Spleen (tissue), 11 donors: Measurements from ENCODE around the gene INTS12. TPM values are rescaled to one million over a fixed set of nuclear protein-coding genes. Genes with fewer than 3 reads are reported as not detected.
"Not testable (repeated sequence)": the region's sequence is repeated elsewhere in the genome, so short reads cannot be mapped to it uniquely, and the experiment has no call there.

Source experiments
- DNase-seq: peaks from one replicate; pipeline ENCODE4 v3.0.0-alpha.2; 2020
- H3K27ac ChIP-seq, 8 donors: fragments of 200-600 bp; sonication (generic) in 7 of 8; 1 replicate in 4 of 8; 2 replicates in 4 of 8; pipeline versions ENCODE4 v1.5.0 to v1.8.0; 2016 to 2021; ENCODE audit warnings: inconsistent platforms in 4 of 8, mild to moderate bottlenecking in 4 of 8, moderate library complexity in 1 of 8
- H3K27me3 ChIP-seq, 7 donors: fragments of 200-600 bp; sonication (generic) in 6 of 7; replicated peaks in 1 of 7; 1 replicate in 4 of 7; 2 replicates in 3 of 7; pipeline versions ENCODE4 v1.5.0 to v1.8.0; 2016 to 2021; ENCODE audit warnings: inconsistent platforms in 3 of 7, mild to moderate bottlenecking in 1 of 7
- H3K36me3 ChIP-seq, 6 donors: fragments of 200-600 bp; sonication (generic) in 5 of 6; 1 replicate in 4 of 6; 2 replicates in 2 of 6; pipeline versions ENCODE4 v1.5.0 to v1.8.0; 2016 to 2021; ENCODE audit warnings: inconsistent platforms in 2 of 6
- H3K4me1 ChIP-seq, 6 donors: fragments of 200-600 bp; sonication (generic) in 5 of 6; 1 replicate in 3 of 6; 2 replicates in 3 of 6; pipeline versions ENCODE4 v1.5.0 to v1.8.0; 2016 to 2021; ENCODE audit warnings: inconsistent platforms in 3 of 6
- H3K4me3 ChIP-seq, 8 donors: fragments of 200-600 bp; sonication (generic) in 7 of 8; 1 replicate in 4 of 8; 2 replicates in 4 of 8; pipeline versions ENCODE4 v1.5.0 to v1.8.0; 2016 to 2021; ENCODE audit warnings: inconsistent platforms in 4 of 8, mild to moderate bottlenecking in 4 of 8, moderate library complexity in 2 of 8
- H3K9me3 ChIP-seq, 8 donors: fragments of 200-600 bp; sonication (generic) in 7 of 8; 1 replicate in 4 of 8; 2 replicates in 4 of 8; pipeline versions ENCODE4 v1.5.0 to v1.8.0; 2016 to 2021; ENCODE audit warnings: inconsistent platforms in 4 of 8
- CTCF ChIP-seq, 11 experiments: fragments of 200-600 bp in 7 of 11; fragments of 450-650 bp in 4 of 11; sonication (generic) in 4 of 11; IDR thresholded peaks in 8 of 11; conservative IDR thresholded peaks in 3 of 11; 1 replicate in 7 of 11; 2 replicates in 4 of 11; pipeline versions ENCODE4 v1.4.0 to v1.8.0; 2016 to 2021; ENCODE audit warnings: antibody characterized with exemption in 11 of 11, inconsistent platforms in 4 of 11, mild to moderate bottlenecking in 1 of 11
- POLR2A ChIP-seq, 3 donors: fragments of 450-650 bp; IDR thresholded peaks; one replicate each; pipeline ENCODE4 v1.5.1; 2017; ENCODE audit warnings: antibody characterized with exemption in 3 of 3, mild to moderate bottlenecking in 1 of 3
- POLR2AphosphoS5 ChIP-seq, 3 donors: sonication (generic); formaldehyde crosslinking; IDR thresholded peaks; one replicate each; pipeline ENCODE4 v1.5.1; 2017; ENCODE audit warnings: antibody characterized with exemption in 3 of 3
- WGBS, 5 donors: extraction: QIAGEN DNeasy Blood & Tissue Kit in 3 of 5; methylation state at CpG; one replicate each; pipeline versions ENCODE4 v1.1.5 to v1.1.7; 2013 to 2018; 5-methylcytosine and 5-hydroxymethylcytosine counted together
- intact Hi-C: fragments of 100-400 bp; cut with DNase I; formaldehyde crosslinking; loops from one replicate; pipeline ENCODE4 v1.15.0; 2023; ENCODE audit warnings: low total_unique reads
- polyA plus RNA-seq, 3 donors: library from polyadenylated mRNA; stranded (reverse); fragments of 200-250 nt; gene quantifications; one replicate each; pipeline ENCODE4 v1.2.1, GENCODE V29; 2013
- total RNA-seq, 7 donors: library from RNA; depleted of rRNA in 3 of 7; stranded (reverse); fragments of >200 nt in 3 of 7; fragmentation: NEBNext Ultra II Directional in 4 of 7; extraction: Animal tissue kit (Norgen Biotek cat#: 25700) in 4 of 7; gene quantifications; one replicate each; pipeline versions ENCODE4 v1.1.0 to v1.2.1, GENCODE V29; 2016 to 2021
- donor health status: healthy with polysubstance abuse.
- donor health status: DM: no; HTN: no; CAD: no; lungs with moderate emphysema.
- donor health status: DM: no; HTN: no; CAD: no.
- donor health status: Bipolar disorder and iron deficiency.
- donor health status: healthy.
- donor health status: DM: no; HTN: no; CAD: no.
- donor health status: DM: yes; HTN: yes; CAD: no.

The INTS12 gene
- total and polyA plus RNA-seq, 10 donors, result 10.1 to 37.3 (median 17.6) TPM

- DNase-seq, result no peak
- H3K27ac ChIP-seq, result no peak overlapping the region
- no peak for TF ChIP-seq POLR2AphosphoS5 (IDR thresholded peaks at IDR 0.05)
- TF ChIP-seq CTCF (IDR thresholded peaks at IDR 0.05 in 8 of 11, conservative IDR thresholded peaks at IDR 0.05 in 3 of 11), result no peak
- TF ChIP-seq POLR2A (IDR thresholded peaks at IDR 0.05), result no peak
- no peaks in the 10 kb centered on the region for H3K9me3 ChIP-seq
- peaks cover 0 to 5% (median 0%) of the 10 kb centered on the region in 6 donors for H3K36me3 ChIP-seq
- intact Hi-C loops, result no loop called here
- WGBS, 5 donors, result 45 to 75% (median 50%) methylated on average over 2 of the region's 2 CpGs
- H3K4me3 ChIP-seq, result no peak overlapping the region
- H3K4me1 ChIP-seq, result no peaks in the 10 kb centered on the region
- no peaks in the 10 kb centered on the region for H3K27me3 ChIP-seq
Observed at GRCh38 chr4:105751718-105752299, 43.3 kb upstream of the INTS12 start.

GRCh38 chr4:105748222-105748621 is 39.7 kb upstream of the INTS12 start:
- 88 to 91% (median 89%) methylated on average over 3 of the region's 3 CpGs for WGBS, 5 donors
- intact Hi-C loops, result no loop called here
- Histone ChIP-seq H3K27me3 (no peaks in the 10 kb centered on the region), H3K9me3 (no peaks in the 10 kb centered on the region), H3K27ac (no peak overlapping the region), H3K4me1 (no peaks in the 10 kb centered on the region), H3K36me3 (peaks cover 0 to 13% (median 0%) of the 10 kb centered on the region in 6 donors), H3K4me3 (no peak overlapping the region)
- DNase-seq, result no peak
- no peak for TF ChIP-seq POLR2AphosphoS5 (IDR thresholded peaks at IDR 0.05)
- TF ChIP-seq POLR2A (IDR thresholded peaks at IDR 0.05), result no peak
- no peak for TF ChIP-seq CTCF (IDR thresholded peaks at IDR 0.05 in 8 of 11, conservative IDR thresholded peaks at IDR 0.05 in 3 of 11)

- peaks cover 0 to 47% (median 0%) of the 10 kb centered on the region in 6 donors for H3K36me3 ChIP-seq
- no peaks in the 10 kb centered on the region for H3K4me1 ChIP-seq
- H3K27ac ChIP-seq, result no peak overlapping the region
- no peak for DNase-seq
- intact Hi-C loops, result no loop called here
- no peaks in the 10 kb centered on the region for H3K27me3 ChIP-seq
- WGBS, 5 donors, result 81 to 85% (median 83%) methylated on average over 2 of the region's 2 CpGs
- H3K9me3 ChIP-seq, result peaks cover 8 to 25% (median 22%) of the 10 kb centered on the region in 8 donors
- TF ChIP-seq CTCF (IDR thresholded peaks at IDR 0.05 in 8 of 11, conservative IDR thresholded peaks at IDR 0.05 in 3 of 11), result no peak
- no peak for TF ChIP-seq POLR2A (IDR thresholded peaks at IDR 0.05)
- TF ChIP-seq POLR2AphosphoS5 (IDR thresholded peaks at IDR 0.05), result no peak
- H3K4me3 ChIP-seq, result no peak overlapping the region
Observed at GRCh38 chr4:105741548-105741947, 33.1 kb upstream of the INTS12 start.

- H3K4me1 ChIP-seq, H3K27ac ChIP-seq, H3K27me3 ChIP-seq, intact Hi-C loops, DNase-seq, H3K4me3 ChIP-seq: not testable (repeated sequence)
- H3K9me3 ChIP-seq, result peaks cover 8 to 69% (median 57%) of the 10 kb centered on the region in 8 donors
- H3K36me3 ChIP-seq, result peaks cover 4 to 62% (median 8%) of the 10 kb centered on the region in 6 donors
- 87 to 98% (median 98%) methylated on average over 4 to 10 of the region's 10 CpGs for WGBS, 5 donors
Observed at GRCh38 chr4:105735217-105735616, 26.7 kb upstream of the INTS12 start.

GRCh38 chr4:105729895-105730294 is 21.4 kb upstream of the INTS12 start:
- intact Hi-C loops, H3K27me3 ChIP-seq, H3K4me3 ChIP-seq, H3K4me1 ChIP-seq, DNase-seq, H3K27ac ChIP-seq: not testable (repeated sequence)
- H3K9me3 ChIP-seq, result peaks cover 0 to 39% (median 30%) of the 10 kb centered on the region in 8 donors
- WGBS, 5 donors, result 95 to 99% (median 98%) methylated on average over 4 of the region's 4 CpGs
- H3K36me3 ChIP-seq, result peaks cover 0 to 39% (median 3%) of the 10 kb centered on the region in 6 donors
